GM19193 (cell line): Measurements from ENCODE around the gene THEM4.

Experiments
- POLR2A ChIP-seq: IDR thresholded peaks from 4 replicates; pipeline ENCODE4 v1.6.1; 2011; ENCODE audit not compliant: insufficient read depth, insufficient read length; ENCODE audit errors: extremely low read depth

The THEM4 gene

DNA sequence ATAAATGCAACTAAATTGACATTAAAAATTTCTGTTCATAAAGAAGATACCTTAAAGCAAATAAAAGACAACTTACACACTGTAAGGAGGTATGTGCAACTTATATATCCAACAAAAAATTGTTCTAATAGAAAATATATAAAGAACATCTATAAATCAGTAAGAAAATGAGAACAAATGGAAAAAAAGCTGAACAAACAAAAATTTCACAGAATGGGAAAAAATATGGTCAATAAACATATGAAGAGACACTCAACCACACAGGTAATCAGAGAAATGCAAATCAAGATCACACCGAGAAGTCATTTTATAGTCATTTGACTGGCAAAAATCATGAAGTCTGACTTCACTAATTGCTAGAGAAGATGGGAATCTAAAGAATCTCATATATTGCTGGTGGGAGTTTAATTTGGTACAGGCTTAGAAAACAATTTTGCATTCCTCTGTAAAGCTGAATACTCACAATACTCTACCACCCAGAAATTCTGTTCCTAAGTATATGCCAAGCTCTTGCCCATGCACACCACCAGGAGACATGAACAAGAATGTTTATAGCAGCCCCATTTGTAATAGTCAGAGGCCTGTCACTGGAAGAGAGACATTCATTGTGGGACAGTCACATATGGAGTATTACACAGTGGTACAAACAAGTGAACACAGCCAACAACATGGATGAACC lies 33.8 kb downstream of the THEM4 start:
- TF ChIP-seq POLR2A, result no peak

DNA sequence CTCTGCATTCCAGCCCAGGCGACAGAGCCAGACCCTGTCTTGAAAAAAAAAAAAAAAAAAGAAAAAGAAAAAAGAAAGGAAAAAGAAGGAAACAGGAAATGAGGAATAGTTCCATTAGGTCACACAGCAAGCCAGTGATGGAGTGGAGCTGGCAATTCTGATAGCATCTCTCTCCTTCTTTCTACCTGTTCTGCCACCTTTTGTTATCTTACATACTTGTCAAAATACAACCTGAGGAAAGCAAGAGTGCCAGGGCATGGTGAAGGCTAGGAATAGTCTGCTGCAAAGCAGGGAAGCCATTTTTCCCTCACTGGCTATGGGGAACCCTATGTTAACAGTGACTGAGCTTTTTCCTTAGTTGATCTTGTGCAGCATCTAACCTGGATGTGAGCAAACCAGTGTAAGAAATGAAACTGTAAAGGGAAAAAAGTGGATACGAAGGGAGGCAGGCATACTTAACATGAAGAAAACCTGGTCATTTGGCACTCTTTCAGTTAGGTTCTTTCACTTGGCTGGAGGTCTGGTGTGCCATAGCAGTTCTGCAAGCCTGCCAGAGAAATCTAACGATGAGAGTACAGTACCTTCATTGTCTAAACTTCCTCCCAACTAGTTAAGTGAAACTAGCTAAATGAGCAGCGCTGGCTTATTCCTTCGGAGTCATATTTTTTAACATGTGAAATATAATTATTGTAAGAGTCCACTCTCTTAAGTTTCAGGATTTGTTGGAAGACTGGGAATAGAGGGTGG lies 37.9 kb downstream of the THEM4 start:
- no peak for TF ChIP-seq POLR2A

DNA sequence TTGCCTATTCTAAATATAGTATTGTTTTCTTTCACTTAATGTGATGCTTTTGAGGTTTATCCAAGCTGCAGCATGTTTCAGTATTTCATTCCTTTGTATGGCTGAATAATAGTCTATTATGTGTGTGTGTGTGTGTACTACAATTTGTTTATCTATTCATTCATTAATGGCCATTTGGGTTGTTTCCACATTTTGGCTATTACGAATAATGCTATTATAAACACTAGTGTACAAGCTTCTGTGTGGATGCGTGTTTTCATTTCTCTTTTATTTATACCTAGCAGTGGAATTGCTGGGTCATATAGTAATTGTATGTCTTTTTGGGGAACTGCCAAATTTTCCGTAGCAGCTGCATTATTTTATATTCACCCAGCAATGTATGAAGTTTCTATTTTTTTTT lies 40.8 kb downstream of the THEM4 start:
- TF ChIP-seq POLR2A, result no peak

DNA sequence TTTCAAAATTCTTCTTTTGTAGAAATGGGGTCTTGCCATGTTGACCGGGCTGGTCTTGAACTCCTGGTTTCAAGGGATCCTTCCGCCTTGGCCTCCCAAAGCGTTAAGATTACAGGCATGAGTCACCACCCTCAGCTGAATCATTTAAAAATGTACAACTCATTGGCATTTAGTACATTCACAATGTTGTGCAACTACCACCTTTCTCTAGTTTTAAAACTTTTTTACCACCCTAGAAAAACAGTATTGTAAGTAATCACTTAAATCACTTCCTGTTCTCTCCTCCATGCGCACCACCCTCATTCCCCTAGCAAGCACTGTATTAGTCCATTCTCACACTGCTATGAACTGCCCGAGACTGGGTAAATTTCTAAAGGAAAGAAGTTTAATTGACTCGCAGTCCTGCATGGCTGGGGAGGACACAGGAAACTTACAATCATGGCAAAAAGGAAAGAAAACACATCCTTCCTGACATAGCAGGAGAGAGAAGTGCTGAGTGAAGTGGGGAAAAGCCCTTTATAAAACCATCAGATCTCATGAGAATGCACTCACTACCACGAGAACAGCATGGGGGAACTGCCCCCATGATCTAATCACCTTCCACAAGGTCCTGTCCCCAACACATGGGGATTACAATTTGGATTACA lies 41.4 kb downstream of the THEM4 start:
- TF ChIP-seq POLR2A, result no peak

DNA sequence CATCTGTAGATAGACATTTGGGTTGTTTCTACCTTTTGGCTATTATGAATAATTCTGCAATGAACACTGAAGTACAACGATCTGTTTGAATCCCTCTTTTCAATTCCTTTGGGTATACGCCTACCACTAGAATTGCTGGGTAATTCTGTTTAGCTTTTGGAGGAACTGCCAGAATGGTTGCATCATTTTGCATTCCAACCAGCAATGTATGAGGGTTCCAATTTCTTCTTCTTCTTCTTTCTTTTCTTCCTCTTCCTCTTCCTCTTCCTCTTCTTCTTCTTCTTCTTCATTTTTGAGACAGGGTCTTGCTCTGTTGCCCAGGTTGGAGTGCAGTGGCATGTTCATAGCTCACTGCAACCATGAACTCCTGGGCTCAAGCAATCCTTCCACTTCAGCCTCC lies 42.0 kb downstream of the THEM4 start:
- no peak for TF ChIP-seq POLR2A

DNA sequence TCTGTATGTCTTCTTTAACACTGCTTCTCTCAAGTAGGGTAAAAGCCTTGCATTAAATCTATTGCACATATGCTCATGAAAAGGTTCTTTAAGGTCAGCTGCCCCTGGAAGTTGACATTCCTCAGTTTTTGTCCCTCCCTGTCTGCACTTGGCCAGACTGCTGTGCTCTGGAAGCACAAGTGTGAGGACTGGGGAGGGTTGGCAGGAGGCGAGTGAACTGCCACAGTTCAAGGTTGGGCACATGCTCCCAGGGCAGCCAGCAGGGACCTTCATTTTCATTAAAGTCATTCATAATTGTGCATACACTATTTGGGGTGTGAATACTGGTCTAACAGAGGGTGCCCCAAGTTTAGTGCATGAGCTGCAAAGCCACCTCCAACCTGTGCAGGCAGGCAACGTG lies 44.9 kb downstream of the THEM4 start:
- no peak for TF ChIP-seq POLR2A

DNA sequence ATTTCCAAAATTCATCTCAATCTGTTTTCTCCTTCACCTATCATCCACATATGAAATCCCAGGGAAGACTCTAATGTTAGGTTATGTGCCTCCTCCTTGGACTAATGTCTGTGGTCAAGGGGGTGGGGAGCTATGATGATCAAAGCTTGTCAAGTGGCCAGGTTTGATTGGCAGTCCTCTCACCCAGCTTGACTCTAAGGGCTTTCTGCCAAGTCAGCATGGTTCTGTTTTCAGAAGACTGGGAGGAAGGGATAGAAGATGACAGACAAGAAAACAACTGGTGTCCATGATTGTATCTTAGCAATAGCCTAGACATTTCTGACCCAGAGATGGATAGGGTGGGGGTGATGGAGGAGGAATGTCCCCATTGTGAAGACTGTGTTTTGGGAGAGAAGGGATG lies 46.7 kb downstream of the THEM4 start:
- TF ChIP-seq POLR2A, result no peak

DNA sequence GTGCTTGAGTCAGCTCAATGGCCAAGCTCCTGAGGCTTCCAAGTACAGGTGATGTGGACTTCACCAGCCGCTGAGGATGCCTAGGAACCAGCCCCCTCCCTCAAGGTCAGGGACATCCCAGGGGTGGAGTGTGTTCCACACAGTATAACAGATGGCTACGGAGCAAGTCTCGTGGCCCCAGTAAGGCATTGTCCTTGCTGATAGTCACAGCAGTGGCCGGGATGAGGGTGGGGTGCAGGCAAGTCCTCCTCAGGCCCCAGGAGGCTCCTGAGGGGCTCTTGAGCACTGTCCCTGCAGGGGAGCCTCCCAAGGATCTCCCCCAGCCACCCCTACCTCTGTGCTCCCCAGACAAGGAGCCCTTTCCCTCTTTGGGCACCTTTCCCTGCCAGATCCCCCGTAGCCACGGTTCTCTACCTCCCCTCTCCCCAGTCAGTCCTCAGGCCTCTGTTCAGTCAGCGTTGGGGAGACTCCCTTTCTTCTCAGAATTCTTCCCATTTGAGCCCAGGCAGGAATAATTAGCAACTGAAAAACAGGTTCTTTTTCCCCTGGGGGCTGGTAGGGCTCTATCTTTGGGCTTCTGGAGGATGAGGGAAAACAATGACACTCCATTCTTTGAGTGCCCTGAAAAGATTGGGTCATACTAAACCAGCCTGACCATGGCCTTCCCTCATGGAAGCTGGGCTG lies 48.7 kb downstream of the THEM4 start:
- no peak for TF ChIP-seq POLR2A

DNA sequence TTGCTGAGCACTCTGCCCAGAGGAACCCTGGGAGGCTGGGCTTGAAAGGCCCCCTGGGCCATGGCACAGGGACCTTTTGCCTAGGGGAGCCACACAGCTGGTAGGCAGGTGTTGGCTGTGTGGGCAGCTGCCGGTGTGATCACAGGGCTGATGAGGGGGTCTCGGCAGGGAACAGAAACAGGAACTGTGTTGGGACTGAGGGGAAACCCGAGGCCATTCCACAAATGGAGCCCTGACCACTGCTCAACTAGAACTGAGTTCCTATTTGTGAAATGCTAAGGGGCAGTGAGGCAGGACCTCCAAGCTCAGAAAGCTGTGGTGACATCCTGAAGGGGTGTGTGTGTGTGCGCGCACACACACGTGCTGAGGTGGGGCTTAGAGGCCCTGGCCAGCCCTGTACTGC lies 49.4 kb downstream of the THEM4 start:
- no peak for TF ChIP-seq POLR2A

DNA sequence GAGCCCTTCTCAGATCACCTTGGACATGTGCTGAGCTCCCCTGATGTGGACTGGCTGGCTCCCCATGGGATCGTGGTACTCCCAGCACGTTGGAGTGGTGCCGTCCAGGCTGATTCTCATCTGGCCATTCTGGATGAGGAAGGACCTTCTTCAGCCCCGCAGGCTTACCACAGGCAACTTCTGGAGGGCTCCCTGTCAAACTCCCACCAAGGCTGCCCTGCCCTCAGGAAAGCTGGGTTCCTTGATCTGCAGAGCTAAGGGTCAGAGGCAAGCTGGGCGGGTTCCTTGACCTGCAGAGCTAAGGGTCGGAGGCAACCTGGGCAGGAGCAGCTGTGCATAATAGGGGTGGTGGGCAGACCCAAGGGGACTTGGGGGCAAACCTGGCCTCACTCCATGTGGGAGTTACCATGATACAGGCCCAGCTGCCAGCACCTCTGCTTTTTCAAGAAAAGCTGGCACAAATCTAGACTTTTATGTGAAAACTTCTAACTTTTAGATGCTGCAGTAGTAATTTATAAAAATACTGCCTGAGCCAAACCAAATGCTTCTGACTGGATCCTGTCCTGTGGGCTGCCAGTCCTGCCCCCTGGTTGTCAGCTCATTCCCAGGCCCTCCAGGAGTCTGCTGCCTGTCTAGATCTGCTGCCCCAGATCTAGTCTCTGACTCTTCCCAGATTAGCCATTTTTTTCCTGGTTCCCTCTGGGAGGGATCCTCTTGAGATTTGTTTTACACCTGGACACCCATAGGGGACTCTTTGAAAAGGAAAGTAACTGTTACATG lies 50.2 kb downstream of the THEM4 start:
- TF ChIP-seq POLR2A, result no peak

DNA sequence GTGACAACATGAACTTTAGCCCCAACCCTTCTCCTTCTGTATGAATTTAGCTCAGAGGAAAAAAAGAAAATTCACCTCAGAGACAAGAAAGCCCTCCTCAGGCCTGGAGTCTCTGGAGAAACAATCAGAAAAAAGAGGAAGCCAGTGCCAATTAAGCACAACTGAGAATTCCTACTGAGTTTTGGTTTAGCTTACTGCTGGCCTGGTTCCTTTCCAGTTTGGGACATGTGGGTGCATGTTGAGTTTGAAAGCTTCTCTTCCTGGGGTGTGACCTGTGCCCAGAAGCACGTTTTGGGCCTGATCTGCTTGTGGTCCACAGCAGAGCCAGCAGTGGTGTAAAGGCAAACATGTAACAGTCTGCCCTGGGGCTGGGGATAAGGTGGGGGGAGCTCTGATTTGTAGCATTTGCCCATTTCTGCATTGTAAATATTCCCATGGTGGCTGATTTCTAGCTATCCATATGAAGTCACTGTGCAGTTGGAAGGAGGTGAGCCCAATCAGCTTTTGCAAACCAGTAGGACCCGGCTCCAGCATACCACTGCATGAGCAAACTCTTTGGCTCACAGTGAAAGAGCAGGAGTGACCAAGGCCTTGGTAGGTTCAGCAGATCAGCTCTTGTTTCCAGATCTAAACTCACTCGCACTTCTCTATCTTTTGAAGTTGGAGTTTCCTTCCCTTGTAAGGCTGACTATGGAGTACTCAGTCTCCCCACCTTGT lies 51.1 kb downstream of the THEM4 start:
- TF ChIP-seq POLR2A, result no peak

DNA sequence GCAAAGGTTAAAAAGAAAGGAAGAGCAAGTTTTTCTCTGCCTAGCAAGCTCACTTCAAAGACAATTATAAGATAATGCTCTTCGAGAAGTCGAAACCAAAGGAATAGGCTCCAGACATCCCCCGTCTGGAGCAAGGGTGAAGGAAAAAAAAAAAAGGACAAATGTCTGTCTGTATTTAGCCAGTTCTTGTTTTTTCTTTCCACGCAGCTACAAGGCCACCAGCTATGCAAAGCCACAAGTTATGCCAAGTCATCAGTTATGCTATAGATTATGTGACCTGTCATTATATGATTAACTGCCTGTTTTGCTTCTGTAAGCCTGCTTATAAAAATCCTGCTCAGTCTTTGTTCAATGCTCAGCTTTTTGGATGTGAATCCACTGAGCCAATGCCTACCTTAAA lies 53.4 kb downstream of the THEM4 start:
- no peak for TF ChIP-seq POLR2A

DNA sequence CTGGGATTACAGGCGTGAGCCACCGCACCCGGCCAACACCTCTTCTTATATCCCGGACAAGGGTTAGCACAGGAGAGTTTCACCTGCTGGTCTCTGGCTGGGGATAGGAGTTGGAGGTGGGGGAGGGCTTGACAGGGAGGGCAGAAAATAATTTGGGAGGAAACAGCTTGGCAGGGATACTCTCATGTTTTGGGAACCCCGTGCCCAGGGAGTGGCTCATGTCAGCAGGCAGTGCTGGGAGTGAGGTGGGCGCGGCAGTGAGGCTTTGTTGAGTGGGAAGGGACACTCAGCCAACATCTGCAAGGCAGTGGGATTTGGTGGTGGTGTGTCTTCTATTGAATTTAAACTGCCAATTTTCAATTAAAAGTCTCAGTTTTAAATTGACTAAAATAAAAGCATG lies 54.7 kb downstream of the THEM4 start:
- TF ChIP-seq POLR2A, result no peak

DNA sequence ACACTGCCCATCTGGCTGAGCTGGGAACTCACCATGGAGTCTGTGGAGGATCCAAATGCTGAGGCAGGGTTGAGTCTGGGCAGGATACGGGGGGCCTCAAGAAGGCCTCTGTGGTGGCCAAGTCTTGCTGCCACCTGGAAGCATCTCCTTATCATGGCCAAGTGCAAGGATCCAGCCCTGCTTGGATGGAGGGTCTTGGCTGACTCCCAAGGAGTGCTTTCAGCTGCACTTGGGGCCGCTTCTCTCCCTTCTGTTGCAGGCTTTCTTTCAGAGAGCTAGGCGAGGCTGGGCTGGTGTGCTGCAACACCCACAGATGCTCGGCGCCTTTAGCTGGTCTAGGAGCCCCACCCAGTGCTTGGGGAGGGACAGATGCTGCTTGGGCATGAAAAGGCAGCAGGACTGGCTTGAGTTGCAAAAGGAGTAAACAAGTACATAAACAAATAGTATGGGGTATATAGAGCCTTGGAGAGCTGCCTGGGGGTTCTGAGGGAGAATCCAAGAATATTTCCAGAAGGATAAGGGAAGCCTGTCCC lies 55.8 kb downstream of the THEM4 start, which contains the start of gene THEM5:
Gene THEM5, minus strand, starts transcription at position 302 of the 533 bp plus-strand sequence. Its CDS starts 147 bp downstream, at position 155.
- no peak for TF ChIP-seq POLR2A
